ENCODE results near the gene DCAF12.

Gene DCAF12

GRCh38 chr9:34127035-34127948, 794 bp upstream of the DCAF12 start:
- H3K4me3 ChIP-seq, result peak overlapping the region; percentile 70 to 95 (median 87)
- peak overlapping the region; percentile 74 to 98 (median 94) for H3K27ac ChIP-seq

- peak overlapping the region; percentile 72 to 98 (median 94) for H3K27ac ChIP-seq
- H3K4me3 ChIP-seq, result peak overlapping the region; percentile 70 to 95 (median 87)
Observed at GRCh38 chr9:34125681-34126206, 754 bp downstream of the DCAF12 start.

- peak overlapping the region in 12 of 21 experiments; percentile 77 to 98 (median 94) for H3K27ac ChIP-seq
Observed at GRCh38 chr9:34124926-34125325, 1.6 kb downstream of the DCAF12 start.

GRCh38 chr9:34124099-34124498, 2.4 kb downstream of the DCAF12 start:
- peak overlapping the region in 1 of 7 experiments; percentile 70 for H3K4me3 ChIP-seq
- H3K27ac ChIP-seq, result peak overlapping the region in 8 of 21 experiments; percentile 2 to 98 (median 72)

More at GRCh38 chr9:34124926-34125325, 1.6 kb downstream of the DCAF12 start:
- H3K4me3 ChIP-seq, result peak overlapping the region in 6 of 7 experiments; percentile 70 to 95 (median 86)

GRCh38 chr9:34123682-34124081, 2.8 kb downstream of the DCAF12 start:
- H3K27ac ChIP-seq, result peak overlapping the region in 6 of 21 experiments; percentile 6 to 98 (median 94)

GRCh38 chr9:34121996-34122395, 4.5 kb downstream of the DCAF12 start:
- no peak overlapping the region for H3K4me3 ChIP-seq
- no peak overlapping the region for H3K27ac ChIP-seq

More at GRCh38 chr9:34123682-34124081, 2.8 kb downstream of the DCAF12 start:
- H3K4me3 ChIP-seq, result no peak overlapping the region

GRCh38 chr9:34119713-34120112, 6.8 kb downstream of the DCAF12 start:
- H3K4me3 ChIP-seq, result no peak overlapping the region

GRCh38 chr9:34114436-34114835, 12.1 kb downstream of the DCAF12 start:
- H3K4me3 ChIP-seq, result no peak overlapping the region
- no peak overlapping the region for H3K27ac ChIP-seq

More at GRCh38 chr9:34119713-34120112, 6.8 kb downstream of the DCAF12 start:
- no peak overlapping the region for H3K27ac ChIP-seq

- Histone ChIP-seq H3K27ac (no peak overlapping the region), H3K4me3 (no peak overlapping the region)
Observed at GRCh38 chr9:34106110-34106509, 20.4 kb downstream of the DCAF12 start.

- H3K27ac ChIP-seq, result no peak overlapping the region
- H3K4me3 ChIP-seq, result no peak overlapping the region
Observed at GRCh38 chr9:34102796-34103195, 23.7 kb downstream of the DCAF12 start.

GRCh38 chr9:34098307-34098706, 28.2 kb downstream of the DCAF12 start:
- H3K27ac ChIP-seq, result no peak overlapping the region
- H3K4me3 ChIP-seq, result no peak overlapping the region

- H3K27ac ChIP-seq, result no peak overlapping the region
- H3K4me3 ChIP-seq, result no peak overlapping the region
Observed at GRCh38 chr9:34097865-34098264, 28.6 kb downstream of the DCAF12 start.

GRCh38 chr9:34096751-34097150, 29.7 kb downstream of the DCAF12 start:
- Histone ChIP-seq H3K4me3 (no peak overlapping the region), H3K27ac (no peak overlapping the region)

- no peak overlapping the region for H3K4me3 ChIP-seq
- H3K27ac ChIP-seq, result no peak overlapping the region
Observed at GRCh38 chr9:34093578-34093977, 32.9 kb downstream of the DCAF12 start.

- Histone ChIP-seq H3K27ac (no peak overlapping the region), H3K4me3 (no peak overlapping the region)
Observed at GRCh38 chr9:34089311-34089710, 37.2 kb downstream of the DCAF12 start.

- Histone ChIP-seq H3K27ac (peak overlapping the region in 3 of 21 experiments; percentile 21 to 44 (median 38)), H3K4me3 (no peak overlapping the region)
Observed at GRCh38 chr9:34087370-34087769, 39.1 kb downstream of the DCAF12 start.

- H3K27ac ChIP-seq, result peak overlapping the region in 2 of 21 experiments; percentile 21 to 44
- H3K4me3 ChIP-seq, result no peak overlapping the region
Observed at GRCh38 chr9:34086864-34087263, 39.6 kb downstream of the DCAF12 start.

- no peak overlapping the region for H3K4me3 ChIP-seq
- peak overlapping the region in 4 of 21 experiments; percentile 8 to 31 (median 18) for H3K27ac ChIP-seq
Observed at GRCh38 chr9:34085581-34086500, 40.7 kb downstream of the DCAF12 start.

- Histone ChIP-seq H3K27ac (peak overlapping the region in 2 of 21 experiments; percentile 8 to 9), H3K4me3 (no peak overlapping the region)
Observed at GRCh38 chr9:34084562-34084961, 41.9 kb downstream of the DCAF12 start.

- Histone ChIP-seq H3K4me3 (no peak overlapping the region), H3K27ac (no peak overlapping the region)
Observed at GRCh38 chr9:34079181-34079580, 47.3 kb downstream of the DCAF12 start.
